CD4-positive, alpha-beta T cell (primary cell): ENCODE results near the gene MAPKAPK5. TPM values are rescaled to one million over a fixed set of nuclear protein-coding genes. Genes with fewer than 3 reads are reported as not detected.

Experiments used
- ATAC-seq: fragments of 200-7000 bp; cut with Tn5 transposase; one replicate; pipeline ENCODE4 v1.10.0; 2022; ENCODE audit warnings: mild to moderate bottlenecking; ENCODE audit not compliant: poor library complexity
- CTCF ChIA-PET: fragments of 350-600 bp; sonication (Branson Sonifier 250); formaldehyde crosslinking; loops from one replicate; lab custom pipeline; 2021; ENCODE audit warnings: antibody characterized with exemption, inconsistent platforms; lab: Charles Lee
- POLR2A ChIA-PET: fragments of 350-600 bp; sonication (Branson Sonifier 250); formaldehyde crosslinking; loops from one replicate; lab custom pipeline; 2021; ENCODE audit warnings: antibody characterized with exemption, inconsistent platforms; lab: Charles Lee
- DNase-seq, 14 experiments: peaks; one replicate each; pipeline ENCODE4 v3.0.0-alpha.2; 2013 to 2020; ENCODE audit warnings: mixed read lengths in 2 of 14
- H3K27ac ChIP-seq, 2 donors: one replicate each; pipeline versions ENCODE4 v1.5.1 to v1.7.0; 2013; ENCODE audit warnings: low read length in 2 of 2, low read depth in 1 of 2, mild to moderate bottlenecking in 1 of 2
- H3K27me3 ChIP-seq, 2 experiments: 1 replicate in 1 of 2; 2 replicates in 1 of 2; pipeline versions ENCODE4 v1.6.1 to v1.7.0; 2013; ENCODE audit warnings: low read length in 2 of 2, control low read depth in 1 of 2, mild to moderate bottlenecking in 1 of 2, moderate library complexity in 1 of 2; ENCODE audit not compliant: insufficient read depth in 2 of 2, control insufficient read depth in 1 of 2
- H3K36me3 ChIP-seq: one replicate; pipeline ENCODE4 v1.6.1; 2013; ENCODE audit warnings: low read length, control low read depth; ENCODE audit not compliant: insufficient read depth
- H3K4me1 ChIP-seq: one replicate; pipeline ENCODE4 v1.6.1; 2013; ENCODE audit warnings: low read length, control low read depth; ENCODE audit not compliant: insufficient read depth
- H3K4me3 ChIP-seq: one replicate; pipeline ENCODE4 v1.5.1; 2013; ENCODE audit warnings: mild to moderate bottlenecking, low read length, moderate library complexity
- H3K9me3 ChIP-seq, 2 experiments: 1 replicate in 1 of 2; 2 replicates in 1 of 2; pipeline versions ENCODE4 v1.6.1 to v1.7.0; 2013; ENCODE audit warnings: low read length in 2 of 2, mild to moderate bottlenecking in 2 of 2, control low read depth in 1 of 2, moderate library complexity in 1 of 2; ENCODE audit not compliant: control insufficient read depth in 1 of 2, insufficient read depth in 1 of 2
- H3K27ac Mint-ChIP-seq: one replicate; pipeline ENCODE4 v1.8.0; 2020; ENCODE audit warnings: mixed read lengths
- H3K27me3 Mint-ChIP-seq: one replicate; pipeline ENCODE4 v1.8.0; 2021; ENCODE audit warnings: mixed read lengths
- H3K36me3 Mint-ChIP-seq: one replicate; pipeline ENCODE4 v1.8.0; 2021; ENCODE audit warnings: low read depth, mixed read lengths
- H3K4me1 Mint-ChIP-seq: one replicate; pipeline ENCODE4 v1.8.0; 2021; ENCODE audit warnings: low read depth, mixed read lengths
- H3K4me3 Mint-ChIP-seq: one replicate; pipeline ENCODE4 v1.8.0; 2020; ENCODE audit warnings: mild to moderate bottlenecking, mixed read lengths
- H3K9me3 Mint-ChIP-seq: one replicate; pipeline ENCODE4 v1.8.0; 2020; ENCODE audit warnings: mixed read lengths
- intact Hi-C, 2 experiments: fragments of 100-400 bp; cut with DNase I in 1 of 2; cut with micrococcal nuclease in 1 of 2; formaldehyde crosslinking; loops; one replicate each; pipeline versions ENCODE4 v1.15.1 to v1.9.0; 2023 to 2025; cut with DNase I, micrococcal nuclease
- total RNA-seq, 174 experiments: library from RNA in 2 of 174; stranded (reverse) in 2 of 174; gene quantifications; one replicate each; pipeline ENCODE4 v1.2.3 and lab custom pipeline; 2021 to 2026
- TF ChIP-seq, protein P1 (sequence below): fragments of 200-600 bp; IDR thresholded peaks from one replicate; pipeline ENCODE4 v1.8.0; 2022; ENCODE audit warnings: antibody characterized with exemption, mild to moderate bottlenecking

The MAPKAPK5 gene
- total RNA-seq, 2 experiments from 2014 or later, result 62.2 to 63.6 TPM

DNA sequence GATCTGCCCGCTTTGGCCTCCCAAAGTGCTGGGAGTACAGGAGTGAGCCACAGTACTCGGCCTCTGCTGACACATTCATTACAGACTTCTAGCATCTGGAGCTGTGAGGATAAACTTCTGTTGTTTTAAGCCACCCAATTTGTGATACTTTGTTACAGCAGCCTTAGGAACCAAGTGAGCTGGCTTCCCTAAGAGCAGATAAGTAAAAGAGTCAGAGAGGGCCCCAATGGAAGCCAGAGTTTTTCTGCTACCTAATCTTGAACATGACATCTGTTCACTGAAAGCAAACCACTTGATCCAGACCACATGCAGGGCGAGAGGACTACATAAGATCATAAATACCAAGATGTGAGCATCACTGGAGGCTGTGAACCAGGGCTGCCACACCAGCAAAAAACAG, 3.7 kb upstream of the MAPKAPK5 start:
- H3K36me3 Mint-ChIP-seq, result peaks cover 48% of the 10 kb centered on the region
- ATAC-seq (no peak), DNase-seq (no peak)
- H3K27me3 ChIP-seq, result no peaks in the 10 kb centered on the region
- ChIA-PET POLR2A (no interaction called here), CTCF (no interaction called here)
- no peaks in the 10 kb centered on the region for H3K27me3 Mint-ChIP-seq
- no peak overlapping the region for H3K27ac ChIP-seq
- peaks cover 36% of the 10 kb centered on the region for H3K4me1 ChIP-seq
- peak overlapping the region; percentile 97 for H3K27ac Mint-ChIP-seq
- no peaks in the 10 kb centered on the region for H3K9me3 Mint-ChIP-seq
- TF ChIP-seq, protein P1, sequence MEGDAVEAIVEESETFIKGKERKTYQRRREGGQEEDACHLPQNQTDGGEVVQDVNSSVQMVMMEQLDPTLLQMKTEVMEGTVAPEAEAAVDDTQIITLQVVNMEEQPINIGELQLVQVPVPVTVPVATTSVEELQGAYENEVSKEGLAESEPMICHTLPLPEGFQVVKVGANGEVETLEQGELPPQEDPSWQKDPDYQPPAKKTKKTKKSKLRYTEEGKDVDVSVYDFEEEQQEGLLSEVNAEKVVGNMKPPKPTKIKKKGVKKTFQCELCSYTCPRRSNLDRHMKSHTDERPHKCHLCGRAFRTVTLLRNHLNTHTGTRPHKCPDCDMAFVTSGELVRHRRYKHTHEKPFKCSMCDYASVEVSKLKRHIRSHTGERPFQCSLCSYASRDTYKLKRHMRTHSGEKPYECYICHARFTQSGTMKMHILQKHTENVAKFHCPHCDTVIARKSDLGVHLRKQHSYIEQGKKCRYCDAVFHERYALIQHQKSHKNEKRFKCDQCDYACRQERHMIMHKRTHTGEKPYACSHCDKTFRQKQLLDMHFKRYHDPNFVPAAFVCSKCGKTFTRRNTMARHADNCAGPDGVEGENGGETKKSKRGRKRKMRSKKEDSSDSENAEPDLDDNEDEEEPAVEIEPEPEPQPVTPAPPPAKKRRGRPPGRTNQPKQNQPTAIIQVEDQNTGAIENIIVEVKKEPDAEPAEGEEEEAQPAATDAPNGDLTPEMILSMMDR, result no peak
- H3K9me3 ChIP-seq, result peaks cover 0 to 9% of the 10 kb centered on the region in 2 experiments
- peak overlapping the region; percentile 63 for H3K4me3 Mint-ChIP-seq
- peaks cover 66% of the 10 kb centered on the region for H3K4me1 Mint-ChIP-seq
- intact Hi-C loops, result no loop called here
- no peak overlapping the region for H3K4me3 ChIP-seq
- peaks cover 15% of the 10 kb centered on the region for H3K36me3 ChIP-seq

DNA sequence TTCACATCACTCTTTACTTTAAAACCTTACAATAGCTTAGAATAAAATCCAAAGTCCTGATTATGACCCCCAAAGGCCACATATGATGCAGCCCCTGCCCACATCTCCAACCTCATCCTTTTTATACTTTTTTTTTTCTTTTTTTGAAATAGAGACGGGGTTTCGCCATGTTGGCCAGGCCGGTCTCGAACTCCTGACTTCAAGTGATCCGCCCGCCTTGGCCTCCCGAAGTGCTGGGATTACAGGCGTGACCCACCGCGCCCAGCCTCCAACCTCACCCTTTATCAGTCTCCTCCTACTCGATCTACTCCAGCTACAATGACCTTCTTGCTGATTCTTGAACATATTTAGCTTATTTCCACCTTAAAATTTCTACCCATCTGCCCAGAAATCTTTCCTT, 1.2 kb upstream of the MAPKAPK5 start:
- ChIA-PET POLR2A (interaction anchor here (0.6 to 3.0 kb wide), 10 partner anchors 14 to 578 kb away, joined by 3 to 21 read pairs (median 4); partner anchors contain the start of genes ERP29, PTPN11 and TMEM116), CTCF (interaction anchor here (1.2 kb wide), 1 partner anchor 28 kb away, joined by 3 read pairs; no protein-coding TSS in a partner anchor)
- H3K27ac ChIP-seq, result peak overlapping the region; percentile 81 to 84
- H3K27me3 Mint-ChIP-seq, result no peaks in the 10 kb centered on the region
- H3K9me3 ChIP-seq, result peaks cover 0 to 3% of the 10 kb centered on the region in 2 experiments
- no peaks in the 10 kb centered on the region for H3K27me3 ChIP-seq
- H3K36me3 ChIP-seq, result peaks cover 22% of the 10 kb centered on the region
- DNase-seq (no peak), ATAC-seq (no peak)
- peaks cover 43% of the 10 kb centered on the region for H3K4me1 ChIP-seq
- peak overlapping the region; percentile 100 for H3K4me3 ChIP-seq
- intact Hi-C loops, result loop anchor here in 1 of 2 experiments (2.0 to 5.0 kb wide), 5 partner anchors 171 to 576 kb away; partner anchors contain the start of genes ATXN2, ERP29, NAA25 and PTPN11
- TF ChIP-seq, protein P1, result no peak
- H3K4me1 Mint-ChIP-seq, result peaks cover 67% of the 10 kb centered on the region
- peaks cover 54% of the 10 kb centered on the region for H3K36me3 Mint-ChIP-seq
- no peaks in the 10 kb centered on the region for H3K9me3 Mint-ChIP-seq
- H3K4me3 Mint-ChIP-seq, result peak overlapping the region; percentile 96
- H3K27ac Mint-ChIP-seq, result peak overlapping the region; percentile 97

DNA sequence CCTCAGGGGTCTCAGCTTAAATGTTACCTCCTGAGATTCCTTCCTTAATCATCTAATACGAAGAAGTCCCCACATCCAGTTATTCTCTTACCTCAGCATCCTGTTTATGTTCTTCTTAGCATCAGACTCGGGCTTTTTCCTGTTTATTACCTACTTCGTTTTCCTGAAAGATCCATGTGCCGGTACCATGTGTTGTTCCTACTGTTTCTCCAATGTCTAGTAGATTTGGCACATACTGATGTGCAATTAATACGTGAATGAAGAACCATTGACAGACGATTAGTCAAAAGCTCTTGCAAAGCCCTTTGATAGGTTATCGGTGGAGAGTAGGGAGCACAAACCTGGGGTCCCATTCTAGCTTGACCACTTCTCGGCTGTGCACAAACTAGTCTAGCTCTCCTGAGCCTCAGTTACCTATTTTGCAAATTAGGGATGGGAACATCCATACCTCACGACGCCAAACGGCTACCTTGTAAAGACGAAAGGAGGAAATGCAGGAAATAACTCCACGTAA, 735 bp upstream of the MAPKAPK5 start:
- H3K4me1 Mint-ChIP-seq, result peaks cover 66% of the 10 kb centered on the region
- DNase-seq, result peak in 1 of 14 experiments; percentile 27

More for the DNA sequence above, 735 bp upstream of the MAPKAPK5 start:
- Mint-ChIP-seq H3K9me3 (no peaks in the 10 kb centered on the region), H3K27me3 (no peaks in the 10 kb centered on the region), H3K4me3 (peak overlapping the region; percentile 96), H3K36me3 (peaks cover 54% of the 10 kb centered on the region), H3K27ac (peak overlapping the region; percentile 97)
- intact Hi-C loops, result loop anchor here in 1 of 2 experiments (2.0 to 5.0 kb wide), 5 partner anchors 171 to 576 kb away; partner anchors contain the start of genes ATXN2, ERP29, NAA25 and PTPN11
- Histone ChIP-seq H3K36me3 (peaks cover 27% of the 10 kb centered on the region), H3K4me1 (peaks cover 43% of the 10 kb centered on the region), H3K27me3 (no peaks in the 10 kb centered on the region), H3K9me3 (no peaks in the 10 kb centered on the region), H3K27ac (peak overlapping the region; percentile 81 to 84), H3K4me3 (peak overlapping the region; percentile 100)
- ChIA-PET CTCF (interaction anchor here (0.6 to 1.2 kb wide), 2 partner anchors 9 to 28 kb away, joined by 3 read pairs; no protein-coding TSS in a partner anchor), POLR2A (interaction anchor here (0.6 to 3.0 kb wide), 23 partner anchors 10 to 1978 kb away, joined by 3 to 21 read pairs (median 4); partner anchors contain the start of genes ACAD10, BRAP, ERP29 and FAM216A)
- TF ChIP-seq, protein P1, result no peak
- ATAC-seq, result no peak
